Islet precursor cell (in vitro differentiated cells): ENCODE measurements around the gene HTN1.
"Not testable (repeated sequence)": the region's sequence is repeated elsewhere in the genome, so short reads cannot be mapped to it uniquely, and the experiment has no call there.

Experiments
- DNase-seq: peaks from one replicate; pipeline ENCODE4 v3.0.0-alpha.2; 2018

HTN1 gene

GRCh38 chr4:70050138-70050537 is at the start of gene HTN1:
Gene HTN1 (plus strand): TSS chr4:70050438. CDS start chr4:70053077, 2,639 bp downstream.
- DNase-seq = not testable (repeated sequence)

GRCh38 chr4:70000711-70001110 is 49.5 kb upstream of the HTN1 start:
- DNase-seq = no peak

- no peak for DNase-seq
These were observed 47.7 kb upstream of the HTN1 start for GRCh38 chr4:70002507-70002906.

- no peak for DNase-seq
These were observed 41.5 kb upstream of the HTN1 start for GRCh38 chr4:70008771-70009170.

GRCh38 chr4:70019006-70019405 is 31.2 kb upstream of the HTN1 start:
- DNase-seq = not testable (repeated sequence)

GRCh38 chr4:70023218-70023617 is 27.0 kb upstream of the HTN1 start:
- DNase-seq = no peak

GRCh38 chr4:70027011-70027410 is 23.2 kb upstream of the HTN1 start:
- DNase-seq = no peak

- not testable (repeated sequence) for DNase-seq
These were observed 22.1 kb upstream of the HTN1 start, which contains the start of gene HTN3 for GRCh38 chr4:70028159-70028558. Gene HTN3 (plus strand): TSS chr4:70028459. CDS start chr4:70030741, 2,282 bp downstream.

- DNase-seq = not testable (repeated sequence)
These were observed 12.7 kb upstream of the HTN1 start for GRCh38 chr4:70037559-70037958.

GRCh38 chr4:70039928-70040327 is 10.3 kb upstream of the HTN1 start:
- not testable (repeated sequence) for DNase-seq

GRCh38 chr4:70041652-70042286 is 8.5 kb upstream of the HTN1 start:
- no peak for DNase-seq

GRCh38 chr4:70056534-70056933 is 6.3 kb downstream of the HTN1 start:
- DNase-seq = not testable (repeated sequence)

GRCh38 chr4:70057651-70058050 is 7.4 kb downstream of the HTN1 start:
- no peak for DNase-seq

GRCh38 chr4:70059149-70059548 is 8.9 kb downstream of the HTN1 start:
- DNase-seq = no peak

GRCh38 chr4:70062000-70062399 is 11.8 kb downstream of the HTN1 start:
- no peak for DNase-seq

- no peak for DNase-seq
These were observed 30.0 kb downstream of the HTN1 start for GRCh38 chr4:70080205-70080604.

- no peak for DNase-seq
These were observed 49.0 kb downstream of the HTN1 start for GRCh38 chr4:70099206-70099605.
